Panc1 (cell line): ENCODE measurements around the gene ABCG2. TPM values are rescaled to one million over a fixed set of nuclear protein-coding genes. Genes with fewer than 3 reads are reported as not detected.

Experiments
- ATAC-seq: fragments of 200-7000 bp; cut with Tn5 transposase; 2 replicates; pipeline ENCODE4 v1.9.1; 2020; ENCODE audit warnings: mild to moderate bottlenecking, moderate library complexity
- BruUV-seq: library from RNA; stranded (reverse); fragments of 400-500 nt; replicated peaks from 2 replicates; lab custom pipeline; 2021; lab: Mats Ljungman, UMichigan
- CTCF ChIA-PET: fragments of 300-600 bp; sonication (Branson Sonifier 250); formaldehyde crosslinking; loops from one replicate; lab custom pipeline; 2022; ENCODE audit warnings: antibody characterized with exemption; lab: Charles Lee
- POLR2A ChIA-PET: fragments of 300-600 bp; sonication (Branson Sonifier 250); formaldehyde crosslinking; loops from one replicate; lab custom pipeline; 2022; ENCODE audit warnings: antibody characterized with exemption; lab: Charles Lee
- DNase-seq: peaks from one replicate; pipeline ENCODE4 v3.0.0-alpha.2; 2010; ENCODE audit warnings: low read depth, low spot score
- H3K27ac ChIP-seq: 2 replicates; pipeline ENCODE4 v1.5.1; 2011; ENCODE audit warnings: mild to moderate bottlenecking, low read length, inconsistent platforms
- H3K27me3 ChIP-seq: fragments of 200-500 bp; sonication (Bioruptor generic); 2 replicates; pipeline ENCODE4 v1.6.0; 2014; ENCODE audit warnings: low read length, inconsistent platforms; ENCODE audit not compliant: control insufficient read depth, insufficient read depth
- H3K36me3 ChIP-seq: fragments of 200-500 bp; sonication (Bioruptor generic); 2 replicates; pipeline ENCODE4 v1.5.1; 2014; ENCODE audit warnings: inconsistent platforms, mild to moderate bottlenecking, low read length, moderate library complexity; ENCODE audit not compliant: control insufficient read depth, insufficient read depth
- H3K4me1 ChIP-seq: 2 replicates; pipeline ENCODE4 v1.5.1; 2011; ENCODE audit warnings: inconsistent platforms, mild to moderate bottlenecking, low read length, moderate library complexity; ENCODE audit not compliant: control insufficient read depth, insufficient read depth
- H3K4me3 ChIP-seq, 2 experiments: 2 replicates each; pipeline ENCODE4 v1.5.1; 2011 to 2012; ENCODE audit warnings: low read depth in 2 of 2, low read length in 2 of 2, mild to moderate bottlenecking in 2 of 2, inconsistent platforms in 1 of 2, moderate library complexity in 1 of 2
- H3K9me3 ChIP-seq: fragments of 200-500 bp; sonication (Bioruptor generic); 2 replicates; pipeline ENCODE4 v1.5.1; 2014; ENCODE audit warnings: low read depth, mild to moderate bottlenecking, inconsistent platforms, low read length, moderate library complexity; ENCODE audit not compliant: control insufficient read depth, insufficient read depth
- CTCF ChIP-seq: fragments of 450-650 bp; IDR thresholded peaks from 2 replicates; pipeline ENCODE4 v1.5.1; 2017; ENCODE audit warnings: mild to moderate bottlenecking
- POLR2AphosphoS5 ChIP-seq: IDR thresholded peaks from 2 replicates; pipeline ENCODE4 v1.6.1; 2012; ENCODE audit warnings: mild to moderate bottlenecking, low read depth, low read length, moderate library complexity
- REST ChIP-seq, 2 experiments: IDR thresholded peaks; 2 replicates each; pipeline ENCODE4 v1.6.1; 2011 to 2012; ENCODE audit warnings: low read depth in 2 of 2, control low read depth in 1 of 2, low read length in 1 of 2, mild to moderate bottlenecking in 1 of 2, moderate library complexity in 1 of 2; ENCODE audit not compliant: insufficient read depth in 1 of 2
- SIN3A ChIP-seq: IDR thresholded peaks from 2 replicates; pipeline ENCODE4 v1.6.1; 2012; ENCODE audit warnings: low read depth, mild to moderate bottlenecking, low read length, moderate library complexity, borderline replicate concordance; ENCODE audit not compliant: insufficient read depth
- TCF7L2 ChIP-seq: IDR thresholded peaks from 2 replicates; pipeline ENCODE4 v1.6.1; 2011; ENCODE audit warnings: mild to moderate bottlenecking, low read depth, low read length, inconsistent platforms
- in situ Hi-C: cut with HindIII; loops from 2 replicates; pipeline ENCODE4 v1.10.0; 2016; ENCODE audit warnings: low sequenced_read_pairs, low pct_unique_long_range_greater_than_20kb
- intact Hi-C: fragments of 100-400 bp; cut with micrococcal nuclease; formaldehyde crosslinking; loops from one replicate; pipeline ENCODE4 v1.10.0; 2022; ENCODE audit not compliant: unreplicated experiment
- total RNA-seq: library from RNA; stranded (reverse); gene quantifications from one replicate; pipeline ENCODE4 v1.2.1, GENCODE V29; 2021; ENCODE audit not compliant: unreplicated experiment

The ABCG2 gene
- total RNA-seq, 1 experiment from 2014 or later, result 63.3 TPM

- H3K27me3 ChIP-seq, result no peaks in the 10 kb centered on the region
Observed at GRCh38 chr4:88185906-88186305, 27.5 kb upstream of the ABCG2 start.

GRCh38 chr4:88179261-88179660, 20.8 kb upstream of the ABCG2 start:
- DNase-seq (no peak), ATAC-seq (no peak)
- H3K27ac ChIP-seq, result no peak overlapping the region
- BruUV-seq, result no TSS peak
- H3K9me3 ChIP-seq, result no peaks in the 10 kb centered on the region
- no peaks in the 10 kb centered on the region for H3K27me3 ChIP-seq
- CTCF ChIA-PET, result no interaction called here
- POLR2A ChIA-PET, result no interaction called here
- TF ChIP-seq SIN3A (no peak), TCF7L2 (no peak), REST (IDR thresholded peaks at IDR 0.05; ENCODE audit: insufficient read depth in 1 of 2, low read depth in 2 of 2, low read length in 1 of 2) (no peak), CTCF (no peak), POLR2AphosphoS5 (no peak)
- H3K36me3 ChIP-seq, result no peaks in the 10 kb centered on the region
- in situ Hi-C loops, result no loop called here
- intact Hi-C loops, result no loop called here
- no peaks in the 10 kb centered on the region for H3K4me1 ChIP-seq
- H3K4me3 ChIP-seq, result no peak overlapping the region

More at GRCh38 chr4:88185906-88186305, 27.5 kb upstream of the ABCG2 start:
- no peak overlapping the region for H3K4me3 ChIP-seq
- no peaks in the 10 kb centered on the region for H3K36me3 ChIP-seq
- no peak for TF ChIP-seq CTCF
- TF ChIP-seq TCF7L2, result no peak
- no peak for TF ChIP-seq REST (IDR thresholded peaks at IDR 0.05; ENCODE audit: insufficient read depth in 1 of 2, low read depth in 2 of 2, low read length in 1 of 2)
- no peak for TF ChIP-seq SIN3A
- no peak for TF ChIP-seq POLR2AphosphoS5
- H3K4me1 ChIP-seq, result no peaks in the 10 kb centered on the region
- ATAC-seq, result no peak
- H3K9me3 ChIP-seq, result no peaks in the 10 kb centered on the region
- in situ Hi-C loops (no loop called here), intact Hi-C loops (no loop called here)
- CTCF ChIA-PET, result no interaction called here
- DNase-seq, result no peak
- no peak overlapping the region for H3K27ac ChIP-seq
- POLR2A ChIA-PET, result no interaction called here
- BruUV-seq, result no TSS peak
